Loucy (cell line): ENCODE data around the gene PRRX2.

Experiments
- H2AFZ ChIP-seq: fragments of 200-600 bp; sonication (generic); 2 replicates; pipeline ENCODE4 v1.6.0; 2016; ENCODE audit warnings: antibody characterized with exemption, mild to moderate bottlenecking, low read length, moderate library complexity
- H3F3A ChIP-seq: fragments of 200-600 bp; 2 replicates; pipeline ENCODE4 v1.6.0; 2016; ENCODE audit warnings: antibody characterized with exemption, low read depth, mild to moderate bottlenecking
- H3K27me3 ChIP-seq: fragments of 200-600 bp; sonication (generic); 2 replicates; pipeline ENCODE4 v1.6.1; 2014; ENCODE audit warnings: low read length, mild to moderate bottlenecking; ENCODE audit not compliant: insufficient read depth, poor library complexity, severe bottlenecking
- H3K36me3 ChIP-seq: fragments of 200-600 bp; sonication (generic); 2 replicates; pipeline ENCODE4 v1.6.1; 2016; ENCODE audit warnings: low read length; ENCODE audit not compliant: insufficient read depth
- H3K4me1 ChIP-seq: fragments of 200-600 bp; sonication (generic); 2 replicates; pipeline ENCODE4 v1.5.1; 2014; ENCODE audit warnings: low read length, mild to moderate bottlenecking; ENCODE audit not compliant: insufficient read depth, poor library complexity, severe bottlenecking
- H3K4me2 ChIP-seq: fragments of 200-600 bp; sonication (generic); 2 replicates; pipeline ENCODE4 v1.6.0; 2014; ENCODE audit warnings: antibody characterized with exemption, low read length, low read depth, mild to moderate bottlenecking; ENCODE audit not compliant: poor library complexity, severe bottlenecking
- H3K4me3 ChIP-seq: fragments of 200-600 bp; sonication (generic); 2 replicates; pipeline ENCODE4 v1.5.1; 2014; ENCODE audit warnings: low read length, mild to moderate bottlenecking, mixed read lengths; ENCODE audit not compliant: poor library complexity, severe bottlenecking
- H3K79me2 ChIP-seq: fragments of 200-600 bp; sonication (generic); 2 replicates; pipeline ENCODE4 v1.6.1; 2014; ENCODE audit warnings: low read length; ENCODE audit not compliant: insufficient read depth
- H3K9ac ChIP-seq: fragments of 200-600 bp; sonication (generic); 2 replicates; pipeline ENCODE4 v1.6.0; 2014; ENCODE audit warnings: mild to moderate bottlenecking, low read depth, low read length, moderate library complexity; ENCODE audit not compliant: poor library complexity, severe bottlenecking
- H3K9me2 ChIP-seq: fragments of 200-600 bp; sonication (generic); replicated peaks from 2 replicates; pipeline ENCODE4 v1.6.1; 2016; ENCODE audit warnings: low read depth, low read length, mixed read lengths
- H3K9me3 ChIP-seq: fragments of 200-600 bp; sonication (generic); 2 replicates; pipeline ENCODE4 v1.6.1; 2014; ENCODE audit warnings: mild to moderate bottlenecking, antibody characterized with exemption, low read length, low read depth; ENCODE audit not compliant: insufficient read depth
- H4K20me1 ChIP-seq: fragments of 200-600 bp; sonication (generic); 2 replicates; pipeline ENCODE4 v1.6.0; 2014; ENCODE audit warnings: antibody characterized with exemption, low read length, mild to moderate bottlenecking; ENCODE audit not compliant: insufficient read depth, poor library complexity, severe bottlenecking
- EZH2phosphoT487 ChIP-seq: fragments of 200-600 bp; IDR thresholded peaks from 2 replicates; pipeline ENCODE4 v1.6.1; 2018; ENCODE audit warnings: antibody characterized with exemption, mild to moderate bottlenecking, moderate library complexity, borderline replicate concordance
- TF ChIP-seq, protein P1 (sequence below): fragments of 200-600 bp; sonication (generic); conservative IDR thresholded peaks from 2 replicates; pipeline ENCODE4 v1.5.1; 2014; ENCODE audit warnings: mild to moderate bottlenecking, antibody characterized with exemption, low read length

PRRX2 gene

DNA sequence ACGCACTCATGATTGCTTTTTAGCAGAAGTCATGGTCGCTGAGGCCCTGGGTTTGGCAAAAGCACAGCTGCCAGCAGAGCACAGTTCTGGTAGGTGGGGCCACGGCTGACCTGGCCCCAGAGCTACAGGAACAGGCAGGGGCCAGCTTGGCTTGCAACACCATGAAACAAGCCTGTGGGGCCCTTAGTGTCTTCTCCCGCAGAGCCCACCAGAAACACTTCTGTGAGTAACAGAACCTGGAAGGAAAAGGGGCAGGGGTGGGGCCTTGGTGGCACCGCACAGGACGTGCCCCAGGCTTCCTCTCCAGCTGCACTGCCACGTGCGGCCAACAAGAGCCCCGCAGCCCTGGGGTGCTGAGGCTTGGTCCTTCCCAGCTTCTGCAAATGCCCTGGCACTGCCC lies 28.3 kb upstream of the PRRX2 start:
- H4K20me1 ChIP-seq, result peaks cover 6% of the 10 kb centered on the region
- TF ChIP-seq, protein P1, sequence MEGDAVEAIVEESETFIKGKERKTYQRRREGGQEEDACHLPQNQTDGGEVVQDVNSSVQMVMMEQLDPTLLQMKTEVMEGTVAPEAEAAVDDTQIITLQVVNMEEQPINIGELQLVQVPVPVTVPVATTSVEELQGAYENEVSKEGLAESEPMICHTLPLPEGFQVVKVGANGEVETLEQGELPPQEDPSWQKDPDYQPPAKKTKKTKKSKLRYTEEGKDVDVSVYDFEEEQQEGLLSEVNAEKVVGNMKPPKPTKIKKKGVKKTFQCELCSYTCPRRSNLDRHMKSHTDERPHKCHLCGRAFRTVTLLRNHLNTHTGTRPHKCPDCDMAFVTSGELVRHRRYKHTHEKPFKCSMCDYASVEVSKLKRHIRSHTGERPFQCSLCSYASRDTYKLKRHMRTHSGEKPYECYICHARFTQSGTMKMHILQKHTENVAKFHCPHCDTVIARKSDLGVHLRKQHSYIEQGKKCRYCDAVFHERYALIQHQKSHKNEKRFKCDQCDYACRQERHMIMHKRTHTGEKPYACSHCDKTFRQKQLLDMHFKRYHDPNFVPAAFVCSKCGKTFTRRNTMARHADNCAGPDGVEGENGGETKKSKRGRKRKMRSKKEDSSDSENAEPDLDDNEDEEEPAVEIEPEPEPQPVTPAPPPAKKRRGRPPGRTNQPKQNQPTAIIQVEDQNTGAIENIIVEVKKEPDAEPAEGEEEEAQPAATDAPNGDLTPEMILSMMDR, result no peak
- H3K9ac ChIP-seq, result no peak overlapping the region
- no peaks in the 10 kb centered on the region for H3K9me3 ChIP-seq
- peaks cover 13% of the 10 kb centered on the region; the same call in 1 of the 2 replicates for H3K36me3 ChIP-seq
- no peak overlapping the region for H3K4me2 ChIP-seq
- H3K4me3 ChIP-seq, result no peak overlapping the region
- H3K79me2 ChIP-seq, result peaks cover 22% of the 10 kb centered on the region; the same call in 1 of the 2 replicates
- H3K27me3 ChIP-seq, result no peaks in the 10 kb centered on the region
- H2AFZ ChIP-seq, result no peak overlapping the region
- H3F3A ChIP-seq, result no peaks in the 10 kb centered on the region
- H3K4me1 ChIP-seq, result no peaks in the 10 kb centered on the region
- no peaks in the 10 kb centered on the region for H3K9me2 ChIP-seq

DNA sequence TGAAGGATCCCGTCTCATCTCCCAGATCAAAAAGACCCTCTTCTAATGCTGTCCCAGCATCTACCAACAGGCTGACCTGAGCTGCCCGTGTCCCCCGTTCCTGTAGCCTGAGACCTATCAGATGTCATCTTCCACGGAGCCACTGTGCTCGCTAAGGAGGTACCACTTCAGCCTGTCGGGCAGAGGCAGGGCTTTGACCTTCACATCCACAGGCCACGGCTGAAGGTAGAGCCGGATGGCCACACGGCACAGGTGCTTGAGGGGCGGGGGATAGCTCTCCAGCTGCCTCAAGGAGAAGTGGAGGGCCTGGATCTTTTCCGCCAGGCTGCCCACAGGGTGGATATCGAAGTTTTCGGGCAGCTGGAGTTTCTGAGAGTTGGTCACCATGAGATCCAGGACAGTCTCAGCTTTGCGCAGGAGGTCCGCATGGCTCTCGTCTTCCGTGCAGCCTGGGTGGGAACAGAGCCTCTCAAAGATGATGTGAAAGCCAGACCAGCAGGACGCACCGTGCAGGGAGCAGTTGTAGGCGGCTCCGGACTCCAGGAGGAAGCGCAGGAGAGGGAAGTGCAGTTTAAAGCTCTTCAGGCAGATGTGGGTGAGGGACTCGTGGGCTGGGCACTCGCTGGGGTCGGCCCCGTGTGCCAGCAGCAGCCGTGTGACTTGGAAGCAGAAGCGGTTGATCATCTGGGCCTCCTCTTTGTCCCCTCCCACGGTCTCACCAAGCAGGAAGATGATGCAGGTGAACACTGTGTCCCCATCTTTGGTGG lies 27.6 kb upstream of the PRRX2 start:
- Histone ChIP-seq H3K9me3 (no peaks in the 10 kb centered on the region), H3K4me3 (no peak overlapping the region), H3K27me3 (no peaks in the 10 kb centered on the region), H3K9ac (no peak overlapping the region), H4K20me1 (peaks cover 6% of the 10 kb centered on the region), H3K4me2 (no peak overlapping the region), H3K9me2 (no peaks in the 10 kb centered on the region), H3K4me1 (no peaks in the 10 kb centered on the region), H3K79me2 (peaks cover 22% of the 10 kb centered on the region; the same call in 1 of the 2 replicates), H2AFZ (no peak overlapping the region), H3K36me3 (peaks cover 13% of the 10 kb centered on the region; the same call in 1 of the 2 replicates), H3F3A (no peaks in the 10 kb centered on the region)
- TF ChIP-seq EZH2phosphoT487, result no peak
- TF ChIP-seq, protein P1, result no peak

DNA sequence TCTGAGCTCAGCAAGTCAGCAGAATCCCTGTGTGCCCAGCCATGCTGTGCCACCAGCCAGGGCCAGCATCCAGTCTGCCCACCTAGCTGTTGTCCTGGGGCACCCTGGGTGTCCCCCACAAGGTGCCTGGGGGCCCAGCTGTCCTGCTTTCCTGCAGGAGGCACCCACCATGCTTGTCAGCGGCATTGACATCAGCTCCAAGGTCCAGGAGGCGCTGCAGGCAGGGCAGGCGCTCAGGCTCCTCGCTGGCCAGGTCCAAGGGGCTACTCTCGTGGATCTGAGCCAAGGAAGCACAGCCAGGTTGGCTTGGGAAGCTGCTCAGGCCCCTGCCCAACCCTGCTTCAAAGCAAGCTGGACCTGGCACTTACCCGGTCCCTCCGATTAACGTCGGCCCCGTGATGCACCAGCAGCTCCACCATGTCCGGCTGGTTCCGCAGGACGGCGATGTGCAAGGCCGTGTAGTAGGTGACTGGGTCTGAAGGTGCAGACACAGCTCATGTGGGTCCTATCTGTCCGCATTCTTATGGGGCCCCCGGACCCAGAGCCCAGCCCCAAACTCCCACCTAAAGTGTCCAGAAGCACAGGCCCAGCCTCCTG lies 26.3 kb upstream of the PRRX2 start:
- no peaks in the 10 kb centered on the region for H3K4me1 ChIP-seq
- H3K27me3 ChIP-seq, result no peaks in the 10 kb centered on the region
- H2AFZ ChIP-seq, result no peak overlapping the region
- H3K36me3 ChIP-seq, result peaks cover 13% of the 10 kb centered on the region; the same call in 1 of the 2 replicates
- H3K9me3 ChIP-seq, result no peaks in the 10 kb centered on the region
- peaks cover 6% of the 10 kb centered on the region for H4K20me1 ChIP-seq
- no peaks in the 10 kb centered on the region for H3F3A ChIP-seq
- no peak overlapping the region for H3K4me3 ChIP-seq
- peaks cover 18% of the 10 kb centered on the region; the same call in 1 of the 2 replicates for H3K79me2 ChIP-seq
- no peaks in the 10 kb centered on the region for H3K9me2 ChIP-seq
- TF ChIP-seq, protein P1, result no peak
- no peak for TF ChIP-seq EZH2phosphoT487
- no peak overlapping the region for H3K9ac ChIP-seq
- H3K4me2 ChIP-seq, result no peak overlapping the region
